HL-60 (cell line): ENCODE measurements around the gene CADM2.

Experiments
- GABPA ChIP-seq: IDR thresholded peaks from 2 replicates; pipeline ENCODE4 v1.6.1; 2012; ENCODE audit warnings: low read depth
- SPI1 ChIP-seq: IDR thresholded peaks from 2 replicates; pipeline ENCODE4 v1.6.1; 2012; ENCODE audit warnings: low read depth, mild to moderate bottlenecking, borderline replicate concordance
- TF ChIP-seq, protein P1 (sequence below): IDR thresholded peaks from one replicate; pipeline ENCODE4 v1.5.1; 2011; ENCODE audit warnings: low read length, control low read depth, inconsistent platforms; ENCODE audit not compliant: insufficient read depth
- TF ChIP-seq, protein P2 (sequence below): IDR thresholded peaks from 2 replicates; pipeline ENCODE4 v1.6.1; 2012; ENCODE audit warnings: low read depth; ENCODE audit not compliant: insufficient replicate concordance

DNA sequence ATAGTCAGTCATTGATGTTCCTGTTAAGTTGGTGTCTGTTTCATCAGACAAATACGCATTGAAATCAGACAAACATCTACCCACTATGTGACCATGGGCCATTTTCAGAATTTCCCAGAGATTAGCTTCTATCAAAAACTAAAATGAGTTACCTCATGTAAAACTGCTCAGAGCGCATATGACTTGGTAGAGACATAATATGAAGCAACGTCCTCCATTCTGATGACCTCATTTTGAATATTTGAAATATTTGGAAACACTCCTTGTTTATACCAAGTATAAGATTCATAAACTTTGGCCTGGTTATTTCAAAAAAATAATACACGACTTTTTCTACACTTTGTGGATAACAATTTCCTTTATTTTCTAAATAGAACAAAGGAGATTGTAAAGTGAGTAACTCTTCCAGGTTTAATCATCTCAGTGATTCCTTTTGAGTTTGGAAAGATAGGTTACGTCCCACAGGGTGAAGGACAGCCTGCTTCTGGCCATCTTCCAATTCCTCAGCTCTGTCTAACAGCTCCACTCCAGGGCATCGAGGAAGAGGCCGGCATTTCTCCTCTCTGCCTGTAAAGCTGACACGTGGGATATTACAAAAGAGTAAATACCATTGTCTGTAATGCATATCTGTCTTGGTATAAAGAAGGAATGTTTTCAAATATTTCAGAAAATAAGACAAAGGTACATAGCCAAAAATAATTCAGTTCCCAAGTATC, 122.6 kb downstream of the CADM2 start:
- TF ChIP-seq, protein P1, sequence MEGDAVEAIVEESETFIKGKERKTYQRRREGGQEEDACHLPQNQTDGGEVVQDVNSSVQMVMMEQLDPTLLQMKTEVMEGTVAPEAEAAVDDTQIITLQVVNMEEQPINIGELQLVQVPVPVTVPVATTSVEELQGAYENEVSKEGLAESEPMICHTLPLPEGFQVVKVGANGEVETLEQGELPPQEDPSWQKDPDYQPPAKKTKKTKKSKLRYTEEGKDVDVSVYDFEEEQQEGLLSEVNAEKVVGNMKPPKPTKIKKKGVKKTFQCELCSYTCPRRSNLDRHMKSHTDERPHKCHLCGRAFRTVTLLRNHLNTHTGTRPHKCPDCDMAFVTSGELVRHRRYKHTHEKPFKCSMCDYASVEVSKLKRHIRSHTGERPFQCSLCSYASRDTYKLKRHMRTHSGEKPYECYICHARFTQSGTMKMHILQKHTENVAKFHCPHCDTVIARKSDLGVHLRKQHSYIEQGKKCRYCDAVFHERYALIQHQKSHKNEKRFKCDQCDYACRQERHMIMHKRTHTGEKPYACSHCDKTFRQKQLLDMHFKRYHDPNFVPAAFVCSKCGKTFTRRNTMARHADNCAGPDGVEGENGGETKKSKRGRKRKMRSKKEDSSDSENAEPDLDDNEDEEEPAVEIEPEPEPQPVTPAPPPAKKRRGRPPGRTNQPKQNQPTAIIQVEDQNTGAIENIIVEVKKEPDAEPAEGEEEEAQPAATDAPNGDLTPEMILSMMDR = no peak
- TF ChIP-seq, protein P2, sequence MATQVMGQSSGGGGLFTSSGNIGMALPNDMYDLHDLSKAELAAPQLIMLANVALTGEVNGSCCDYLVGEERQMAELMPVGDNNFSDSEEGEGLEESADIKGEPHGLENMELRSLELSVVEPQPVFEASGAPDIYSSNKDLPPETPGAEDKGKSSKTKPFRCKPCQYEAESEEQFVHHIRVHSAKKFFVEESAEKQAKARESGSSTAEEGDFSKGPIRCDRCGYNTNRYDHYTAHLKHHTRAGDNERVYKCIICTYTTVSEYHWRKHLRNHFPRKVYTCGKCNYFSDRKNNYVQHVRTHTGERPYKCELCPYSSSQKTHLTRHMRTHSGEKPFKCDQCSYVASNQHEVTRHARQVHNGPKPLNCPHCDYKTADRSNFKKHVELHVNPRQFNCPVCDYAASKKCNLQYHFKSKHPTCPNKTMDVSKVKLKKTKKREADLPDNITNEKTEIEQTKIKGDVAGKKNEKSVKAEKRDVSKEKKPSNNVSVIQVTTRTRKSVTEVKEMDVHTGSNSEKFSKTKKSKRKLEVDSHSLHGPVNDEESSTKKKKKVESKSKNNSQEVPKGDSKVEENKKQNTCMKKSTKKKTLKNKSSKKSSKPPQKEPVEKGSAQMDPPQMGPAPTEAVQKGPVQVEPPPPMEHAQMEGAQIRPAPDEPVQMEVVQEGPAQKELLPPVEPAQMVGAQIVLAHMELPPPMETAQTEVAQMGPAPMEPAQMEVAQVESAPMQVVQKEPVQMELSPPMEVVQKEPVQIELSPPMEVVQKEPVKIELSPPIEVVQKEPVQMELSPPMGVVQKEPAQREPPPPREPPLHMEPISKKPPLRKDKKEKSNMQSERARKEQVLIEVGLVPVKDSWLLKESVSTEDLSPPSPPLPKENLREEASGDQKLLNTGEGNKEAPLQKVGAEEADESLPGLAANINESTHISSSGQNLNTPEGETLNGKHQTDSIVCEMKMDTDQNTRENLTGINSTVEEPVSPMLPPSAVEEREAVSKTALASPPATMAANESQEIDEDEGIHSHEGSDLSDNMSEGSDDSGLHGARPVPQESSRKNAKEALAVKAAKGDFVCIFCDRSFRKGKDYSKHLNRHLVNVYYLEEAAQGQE = no peak
- no peak for TF ChIP-seq SPI1
- no peak for TF ChIP-seq GABPA
